ENCODE results near the gene MTHFD2.

GRCh38 chr2:74253306-74253970, 55.0 kb downstream of the MTHFD2 start:
- TF ChIP-seq MAX (IDR thresholded peaks at IDR 0.05; ENCODE audit: low read depth) = no peak
- no peak for TF ChIP-seq RCOR1 (IDR thresholded peaks at IDR 0.05; ENCODE audit: low read length)
- TF ChIP-seq CTCF (IDR thresholded peaks at IDR 0.05) = no peak
- no peak for TF ChIP-seq SMC3 (IDR thresholded peaks at IDR 0.05; ENCODE audit: low read depth, low read length)
- TF ChIP-seq JUND (IDR thresholded peaks at IDR 0.05) = no peak
